Activated naive CD8-positive, alpha-beta T cell (primary cell): Measurements from ENCODE around the gene MT1A.
"Not testable (repeated sequence)": the region's sequence is repeated elsewhere in the genome, so short reads cannot be mapped to it uniquely, and the experiment has no call there.

Experiments used
- H3K27ac Mint-ChIP-seq: one replicate; pipeline ENCODE4 v1.8.0; 2021; ENCODE audit warnings: mixed read lengths
- H3K27me3 Mint-ChIP-seq: one replicate; pipeline ENCODE4 v1.8.0; 2021; ENCODE audit warnings: mixed read lengths
- H3K36me3 Mint-ChIP-seq: one replicate; pipeline ENCODE4 v1.8.0; 2021; ENCODE audit warnings: mixed read lengths
- H3K4me1 Mint-ChIP-seq: one replicate; pipeline ENCODE4 v1.8.0; 2021; ENCODE audit warnings: low read depth, mixed read lengths
- H3K4me3 Mint-ChIP-seq: one replicate; pipeline ENCODE4 v1.8.0; 2021; ENCODE audit warnings: mild to moderate bottlenecking, mixed read lengths
- H3K9me3 Mint-ChIP-seq: one replicate; pipeline ENCODE4 v1.8.0; 2021; ENCODE audit warnings: low read depth, mixed read lengths

MT1A gene

GRCh38 chr16:56618138-56618537 lies 20.3 kb upstream of the MT1A start:
- Mint-ChIP-seq H3K27ac (no peak overlapping the region), H3K36me3 (no peaks in the 10 kb centered on the region), H3K9me3 (no peaks in the 10 kb centered on the region), H3K4me3 (peak overlapping the region; percentile 81), H3K27me3 (no peaks in the 10 kb centered on the region), H3K4me1 (peaks cover 32% of the 10 kb centered on the region)

- Mint-ChIP-seq H3K27ac (no peak overlapping the region), H3K36me3 (no peaks in the 10 kb centered on the region), H3K4me1 (peaks cover 21% of the 10 kb centered on the region), H3K4me3 (no peak overlapping the region), H3K9me3 (no peaks in the 10 kb centered on the region), H3K27me3 (no peaks in the 10 kb centered on the region)
Measured at GRCh38 chr16:56620339-56620897, 18.0 kb upstream of the MT1A start.

GRCh38 chr16:56621665-56622445 lies 16.6 kb upstream of the MT1A start:
- not testable (repeated sequence) for H3K9me3 Mint-ChIP-seq, H3K4me3 Mint-ChIP-seq, H3K27me3 Mint-ChIP-seq, H3K27ac Mint-ChIP-seq, H3K36me3 Mint-ChIP-seq
- H3K4me1 Mint-ChIP-seq, result peaks cover 23% of the 10 kb centered on the region

- not testable (repeated sequence) for H3K36me3 Mint-ChIP-seq, H3K27ac Mint-ChIP-seq
- H3K4me1 Mint-ChIP-seq, result peaks cover 15% of the 10 kb centered on the region
Measured at GRCh38 chr16:56623184-56623583, 15.3 kb upstream of the MT1A start.

GRCh38 chr16:56623637-56624036 lies 14.8 kb upstream of the MT1A start:
- Mint-ChIP-seq H3K4me3 (no peak overlapping the region), H3K4me1 (peaks cover 15% of the 10 kb centered on the region), H3K9me3 (no peaks in the 10 kb centered on the region), H3K36me3 (no peaks in the 10 kb centered on the region), H3K27me3 (peaks cover under 1% of the 10 kb centered on the region), H3K27ac (no peak overlapping the region)

More at GRCh38 chr16:56623184-56623583, 15.3 kb upstream of the MT1A start:
- H3K4me3 Mint-ChIP-seq, H3K27me3 Mint-ChIP-seq, H3K9me3 Mint-ChIP-seq: not testable (repeated sequence)

GRCh38 chr16:56625140-56625942 lies 13.1 kb upstream of the MT1A start, which contains the start of gene MT1E:
Gene MT1E, plus strand, starts transcription at chr16:56625781. Its CDS starts 71 bp downstream, at chr16:56625852.
- Mint-ChIP-seq H3K4me1 (peaks cover 15% of the 10 kb centered on the region), H3K27ac (peak within 1 kb of the TSS; percentile 41), H3K4me3 (peak within 1 kb of the TSS; percentile 88), H3K27me3 (peaks cover 2% of the 10 kb centered on the region), H3K9me3 (no peaks in the 10 kb centered on the region), H3K36me3 (no peaks in the 10 kb centered on the region)

GRCh38 chr16:56625943-56626654 lies 12.4 kb upstream of the MT1A start:
- H3K27me3 Mint-ChIP-seq, result peaks cover 5% of the 10 kb centered on the region
- H3K27ac Mint-ChIP-seq, result no peak overlapping the region
- H3K36me3 Mint-ChIP-seq, result no peaks in the 10 kb centered on the region
- peak overlapping the region; percentile 87 for H3K4me3 Mint-ChIP-seq
- peaks cover 15% of the 10 kb centered on the region for H3K4me1 Mint-ChIP-seq
- H3K9me3 Mint-ChIP-seq, result no peaks in the 10 kb centered on the region

GRCh38 chr16:56626685-56627084 lies 11.8 kb upstream of the MT1A start:
- Mint-ChIP-seq H3K27me3 (peaks cover 10% of the 10 kb centered on the region), H3K4me3 (no peak overlapping the region), H3K27ac (no peak overlapping the region), H3K4me1 (peaks cover 19% of the 10 kb centered on the region), H3K9me3 (no peaks in the 10 kb centered on the region), H3K36me3 (no peaks in the 10 kb centered on the region)

- no peaks in the 10 kb centered on the region for H3K9me3 Mint-ChIP-seq
- H3K4me1 Mint-ChIP-seq, result peaks cover 27% of the 10 kb centered on the region
- peak overlapping the region; percentile 32 for H3K4me3 Mint-ChIP-seq
- H3K27me3 Mint-ChIP-seq, result peaks cover 20% of the 10 kb centered on the region
- H3K36me3 Mint-ChIP-seq, result no peaks in the 10 kb centered on the region
- H3K27ac Mint-ChIP-seq, result no peak overlapping the region
Measured at GRCh38 chr16:56628486-56629350, 9.7 kb upstream of the MT1A start.

GRCh38 chr16:56629531-56629930 lies 8.9 kb upstream of the MT1A start:
- H3K36me3 Mint-ChIP-seq, result no peaks in the 10 kb centered on the region
- H3K27ac Mint-ChIP-seq, result no peak overlapping the region
- H3K27me3 Mint-ChIP-seq, result peaks cover 26% of the 10 kb centered on the region
- H3K4me3 Mint-ChIP-seq, result no peak overlapping the region
- no peaks in the 10 kb centered on the region for H3K9me3 Mint-ChIP-seq
- H3K4me1 Mint-ChIP-seq, result peaks cover 24% of the 10 kb centered on the region

GRCh38 chr16:56630134-56630533 lies 8.3 kb upstream of the MT1A start:
- H3K4me3 Mint-ChIP-seq, result no peak overlapping the region
- H3K36me3 Mint-ChIP-seq, result no peaks in the 10 kb centered on the region
- H3K4me1 Mint-ChIP-seq, result peaks cover 26% of the 10 kb centered on the region
- H3K9me3 Mint-ChIP-seq, result no peaks in the 10 kb centered on the region
- no peak overlapping the region for H3K27ac Mint-ChIP-seq
- H3K27me3 Mint-ChIP-seq, result peaks cover 32% of the 10 kb centered on the region

GRCh38 chr16:56631197-56631596 lies 7.3 kb upstream of the MT1A start:
- peaks cover 25% of the 10 kb centered on the region for H3K4me1 Mint-ChIP-seq

GRCh38 chr16:56631832-56632155 lies 6.7 kb upstream of the MT1A start:
- Mint-ChIP-seq H3K4me3 (peak overlapping the region; percentile 83), H3K4me1 (peaks cover 26% of the 10 kb centered on the region), H3K36me3 (no peaks in the 10 kb centered on the region), H3K9me3 (no peaks in the 10 kb centered on the region), H3K27me3 (peaks cover 40% of the 10 kb centered on the region), H3K27ac (no peak overlapping the region)

More at GRCh38 chr16:56631197-56631596, 7.3 kb upstream of the MT1A start:
- Mint-ChIP-seq H3K27me3 (peaks cover 36% of the 10 kb centered on the region), H3K4me3 (peak overlapping the region; percentile 83), H3K27ac (no peak overlapping the region), H3K9me3 (no peaks in the 10 kb centered on the region), H3K36me3 (no peaks in the 10 kb centered on the region)
